Stimulated activated CD4-positive, alpha-beta T cell treated with anti-CD3 and anti-CD28 coated beads, Interleukin-15, amount 100 ng/mL, for 1 hour (primary cell): ENCODE measurements around the gene ZBED6.

Source experiments
- DNase-seq, 2 donors: peaks; one replicate each; pipeline ENCODE4 v3.0.0-alpha.2; 2020; ENCODE audit warnings: low read depth in 1 of 2, low spot score in 1 of 2

Gene ZBED6

GRCh38 chr1:203835476-203835875 is 40.1 kb downstream of the ZBED6 start:
- no peak for DNase-seq

GRCh38 chr1:203839081-203839480 is 43.7 kb downstream of the ZBED6 start:
- no peak for DNase-seq

GRCh38 chr1:203840208-203840808 is 44.9 kb downstream of the ZBED6 start:
- no peak for DNase-seq

- DNase-seq: no peak
Measured at GRCh38 chr1:203842559-203842876, 47.1 kb downstream of the ZBED6 start.

- no peak for DNase-seq
Measured at GRCh38 chr1:203843435-203843834, 48.0 kb downstream of the ZBED6 start.
